Loucy (cell line): Measurements from ENCODE around the gene MIER2.
"Not testable (repeated sequence)": the region's sequence is repeated elsewhere in the genome, so short reads cannot be mapped to it uniquely, and the experiment has no call there.

ENCODE experiments used
- H2AFZ ChIP-seq: fragments of 200-600 bp; sonication (generic); 2 replicates; pipeline ENCODE4 v1.6.0; 2016; ENCODE audit warnings: antibody characterized with exemption, mild to moderate bottlenecking, low read length, moderate library complexity
- H3F3A ChIP-seq: fragments of 200-600 bp; 2 replicates; pipeline ENCODE4 v1.6.0; 2016; ENCODE audit warnings: antibody characterized with exemption, low read depth, mild to moderate bottlenecking
- H3K27me3 ChIP-seq: fragments of 200-600 bp; sonication (generic); 2 replicates; pipeline ENCODE4 v1.6.1; 2014; ENCODE audit warnings: low read length, mild to moderate bottlenecking; ENCODE audit not compliant: insufficient read depth, poor library complexity, severe bottlenecking
- H3K36me3 ChIP-seq: fragments of 200-600 bp; sonication (generic); 2 replicates; pipeline ENCODE4 v1.6.1; 2016; ENCODE audit warnings: low read length; ENCODE audit not compliant: insufficient read depth
- H3K4me1 ChIP-seq: fragments of 200-600 bp; sonication (generic); 2 replicates; pipeline ENCODE4 v1.5.1; 2014; ENCODE audit warnings: low read length, mild to moderate bottlenecking; ENCODE audit not compliant: insufficient read depth, poor library complexity, severe bottlenecking
- H3K4me2 ChIP-seq: fragments of 200-600 bp; sonication (generic); 2 replicates; pipeline ENCODE4 v1.6.0; 2014; ENCODE audit warnings: antibody characterized with exemption, low read length, low read depth, mild to moderate bottlenecking; ENCODE audit not compliant: poor library complexity, severe bottlenecking
- H3K4me3 ChIP-seq: fragments of 200-600 bp; sonication (generic); 2 replicates; pipeline ENCODE4 v1.5.1; 2014; ENCODE audit warnings: low read length, mild to moderate bottlenecking, mixed read lengths; ENCODE audit not compliant: poor library complexity, severe bottlenecking
- H3K79me2 ChIP-seq: fragments of 200-600 bp; sonication (generic); 2 replicates; pipeline ENCODE4 v1.6.1; 2014; ENCODE audit warnings: low read length; ENCODE audit not compliant: insufficient read depth
- H3K9ac ChIP-seq: fragments of 200-600 bp; sonication (generic); 2 replicates; pipeline ENCODE4 v1.6.0; 2014; ENCODE audit warnings: mild to moderate bottlenecking, low read depth, low read length, moderate library complexity; ENCODE audit not compliant: poor library complexity, severe bottlenecking
- H3K9me2 ChIP-seq: fragments of 200-600 bp; sonication (generic); replicated peaks from 2 replicates; pipeline ENCODE4 v1.6.1; 2016; ENCODE audit warnings: low read depth, low read length, mixed read lengths
- H3K9me3 ChIP-seq: fragments of 200-600 bp; sonication (generic); 2 replicates; pipeline ENCODE4 v1.6.1; 2014; ENCODE audit warnings: mild to moderate bottlenecking, antibody characterized with exemption, low read length, low read depth; ENCODE audit not compliant: insufficient read depth
- H4K20me1 ChIP-seq: fragments of 200-600 bp; sonication (generic); 2 replicates; pipeline ENCODE4 v1.6.0; 2014; ENCODE audit warnings: antibody characterized with exemption, low read length, mild to moderate bottlenecking; ENCODE audit not compliant: insufficient read depth, poor library complexity, severe bottlenecking
- CTCF ChIP-seq: fragments of 200-600 bp; sonication (generic); conservative IDR thresholded peaks from 2 replicates; pipeline ENCODE4 v1.5.1; 2014; ENCODE audit warnings: mild to moderate bottlenecking, antibody characterized with exemption, low read length
- EZH2phosphoT487 ChIP-seq: fragments of 200-600 bp; IDR thresholded peaks from 2 replicates; pipeline ENCODE4 v1.6.1; 2018; ENCODE audit warnings: antibody characterized with exemption, mild to moderate bottlenecking, moderate library complexity, borderline replicate concordance

The MIER2 gene

GRCh38 chr19:275000-275399, 69.6 kb downstream of the MIER2 start:
- Histone ChIP-seq H3K9me2 (no peaks in the 10 kb centered on the region), H3F3A (no peaks in the 10 kb centered on the region), H3K27me3 (no peaks in the 10 kb centered on the region), H3K79me2 (no peaks in the 10 kb centered on the region), H3K4me1 (no peaks in the 10 kb centered on the region), H3K36me3 (no peaks in the 10 kb centered on the region), H2AFZ (no peak overlapping the region), H3K9me3 (peaks cover 11% of the 10 kb centered on the region), H3K4me3 (no peak overlapping the region), H3K4me2 (no peak overlapping the region), H4K20me1 (no peaks in the 10 kb centered on the region), H3K9ac (no peak overlapping the region)
- TF ChIP-seq EZH2phosphoT487 (no peak), CTCF (no peak)

GRCh38 chr19:273393-273792, 71.2 kb downstream of the MIER2 start:
- no peak overlapping the region for H3K4me2 ChIP-seq
- no peaks in the 10 kb centered on the region for H3K79me2 ChIP-seq
- no peak overlapping the region for H3K9ac ChIP-seq
- no peaks in the 10 kb centered on the region for H4K20me1 ChIP-seq
- peaks cover 15% of the 10 kb centered on the region for H3K9me3 ChIP-seq
- no peak overlapping the region for H2AFZ ChIP-seq
- H3K36me3 ChIP-seq: no peaks in the 10 kb centered on the region
- TF ChIP-seq CTCF: no peak
- H3K27me3 ChIP-seq: no peaks in the 10 kb centered on the region
- H3F3A ChIP-seq: no peaks in the 10 kb centered on the region
- H3K9me2 ChIP-seq: no peaks in the 10 kb centered on the region
- no peaks in the 10 kb centered on the region for H3K4me1 ChIP-seq
- no peak overlapping the region for H3K4me3 ChIP-seq

GRCh38 chr19:271856-272255, 72.7 kb downstream of the MIER2 start:
- Histone ChIP-seq H3K9ac (no peak overlapping the region), H3F3A (no peaks in the 10 kb centered on the region), H3K4me1 (no peaks in the 10 kb centered on the region), H3K36me3 (no peaks in the 10 kb centered on the region), H3K9me3 (peaks cover 20% of the 10 kb centered on the region), H3K79me2 (no peaks in the 10 kb centered on the region), H2AFZ (no peak overlapping the region), H4K20me1 (no peaks in the 10 kb centered on the region), H3K4me2 (no peak overlapping the region), H3K4me3 (no peak overlapping the region), H3K9me2 (no peaks in the 10 kb centered on the region), H3K27me3 (no peaks in the 10 kb centered on the region)
- no peak for TF ChIP-seq CTCF
- TF ChIP-seq EZH2phosphoT487: no peak

- not testable (repeated sequence) for H3F3A ChIP-seq, H3K27me3 ChIP-seq, H3K4me1 ChIP-seq, H3K9me2 ChIP-seq, H3K36me3 ChIP-seq, H4K20me1 ChIP-seq, H3K4me3 ChIP-seq, H3K4me2 ChIP-seq, H3K9ac ChIP-seq, H2AFZ ChIP-seq, H3K79me2 ChIP-seq
- peaks cover 17% of the 10 kb centered on the region for H3K9me3 ChIP-seq
These were observed 73.8 kb downstream of the MIER2 start for GRCh38 chr19:270766-271318.
